Peyer's patch (tissue), 4 donors: ENCODE results near the gene EXOC3L4. TPM values are rescaled to one million over a fixed set of nuclear protein-coding genes. Genes with fewer than 3 reads are reported as not detected.

Experiments used
- DNase-seq, 3 donors: peaks; one replicate each; pipeline ENCODE4 v3.0.0-alpha.2; 2017 to 2019
- H3K27ac ChIP-seq, 4 donors: fragments of 200-600 bp; sonication (generic); one replicate each; pipeline ENCODE4 v1.5.1; 2016 to 2019
- H3K27me3 ChIP-seq, 2 donors: fragments of 200-600 bp; sonication (generic); one replicate each; pipeline ENCODE4 v1.5.1; 2019
- H3K36me3 ChIP-seq, 3 donors: fragments of 200-600 bp; sonication (generic); one replicate each; pipeline ENCODE4 v1.5.1; 2016 to 2019
- H3K4me1 ChIP-seq, 4 donors: fragments of 200-600 bp; sonication (generic); one replicate each; pipeline ENCODE4 v1.5.1; 2016 to 2019
- H3K4me3 ChIP-seq, 4 donors: fragments of 200-600 bp; sonication (generic); 1 replicate in 3 of 4; 2 replicates in 1 of 4; pipeline ENCODE4 v1.5.1; 2016 to 2019; ENCODE audit warnings: mild to moderate bottlenecking in 1 of 4
- H3K9me3 ChIP-seq, 4 donors: fragments of 200-600 bp; sonication (generic); one replicate each; pipeline ENCODE4 v1.5.1; 2016 to 2019; ENCODE audit warnings: mild to moderate bottlenecking in 1 of 4
- POLR2A ChIP-seq, 2 donors: fragments of 450-650 bp; IDR thresholded peaks; one replicate each; pipeline ENCODE4 v1.5.1; 2017; ENCODE audit warnings: antibody characterized with exemption in 2 of 2, mild to moderate bottlenecking in 2 of 2, moderate library complexity in 2 of 2
- total RNA-seq, 4 donors: library from RNA; depleted of rRNA; stranded (reverse); fragments of >200 nt; gene quantifications; one replicate each; pipeline ENCODE4 v1.1.0, GENCODE V29; 2016
- TF ChIP-seq, protein P1 (sequence below), 6 experiments: fragments of 450-650 bp in 4 of 6; fragments of 200-600 bp in 2 of 6; sonication (generic) in 1 of 6; IDR thresholded peaks; one replicate each; pipeline ENCODE4 v1.5.1; 2017 to 2019; ENCODE audit warnings: antibody characterized with exemption in 6 of 6, mild to moderate bottlenecking in 3 of 6, moderate library complexity in 1 of 6

The EXOC3L4 gene
- total RNA-seq, 4 donors from 2014 or later, result 20.6 to 69.5 (median 34.1) TPM

DNA sequence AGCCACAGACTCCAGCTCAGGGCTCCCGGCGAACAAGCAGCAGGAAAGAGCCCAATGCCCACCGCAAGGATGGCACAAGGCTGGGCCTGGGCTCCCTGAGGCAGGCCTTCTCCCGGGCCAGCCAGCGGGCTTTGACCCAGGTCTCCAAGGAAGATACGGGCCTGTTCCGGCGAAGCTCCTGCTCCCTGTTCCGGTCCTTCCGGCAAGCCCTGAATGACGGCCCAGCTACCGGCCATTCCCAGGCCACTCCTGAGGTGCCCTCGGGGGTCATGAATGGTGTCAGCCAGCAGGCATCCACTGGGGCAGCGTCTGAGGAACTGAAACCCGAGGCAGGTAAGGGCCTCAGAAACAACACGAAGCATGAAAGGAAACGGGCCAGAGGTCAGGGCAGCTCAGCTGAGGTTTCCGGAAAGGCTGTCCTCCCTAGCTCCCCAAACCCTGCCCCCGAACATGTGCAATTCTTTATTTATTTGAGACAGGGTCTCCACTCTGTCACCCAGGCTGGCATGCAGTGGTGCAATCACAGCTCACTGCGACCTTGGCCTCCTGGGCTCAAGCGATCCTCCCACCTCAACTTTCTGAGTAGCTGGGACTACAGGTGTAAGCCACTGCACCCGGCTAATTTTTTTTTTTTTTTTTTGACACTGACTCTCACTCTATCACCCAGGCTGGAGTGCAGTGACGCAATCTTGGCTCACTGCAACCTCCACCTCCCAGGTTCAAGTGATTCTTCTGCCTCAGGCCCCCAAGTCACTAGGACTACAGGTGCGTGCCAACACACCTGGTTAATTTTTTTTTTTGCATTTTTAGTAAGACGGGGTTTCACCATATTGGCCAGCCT lies 6.0 kb downstream of the EXOC3L4 start:
- peaks cover 6 to 58% (median 16%) of the 10 kb centered on the region in 4 donors for H3K4me1 ChIP-seq
- H3K27me3 ChIP-seq, result no peaks in the 10 kb centered on the region
- peak in 2 of 3 donors; percentile 67 to 76 for DNase-seq

DNA sequence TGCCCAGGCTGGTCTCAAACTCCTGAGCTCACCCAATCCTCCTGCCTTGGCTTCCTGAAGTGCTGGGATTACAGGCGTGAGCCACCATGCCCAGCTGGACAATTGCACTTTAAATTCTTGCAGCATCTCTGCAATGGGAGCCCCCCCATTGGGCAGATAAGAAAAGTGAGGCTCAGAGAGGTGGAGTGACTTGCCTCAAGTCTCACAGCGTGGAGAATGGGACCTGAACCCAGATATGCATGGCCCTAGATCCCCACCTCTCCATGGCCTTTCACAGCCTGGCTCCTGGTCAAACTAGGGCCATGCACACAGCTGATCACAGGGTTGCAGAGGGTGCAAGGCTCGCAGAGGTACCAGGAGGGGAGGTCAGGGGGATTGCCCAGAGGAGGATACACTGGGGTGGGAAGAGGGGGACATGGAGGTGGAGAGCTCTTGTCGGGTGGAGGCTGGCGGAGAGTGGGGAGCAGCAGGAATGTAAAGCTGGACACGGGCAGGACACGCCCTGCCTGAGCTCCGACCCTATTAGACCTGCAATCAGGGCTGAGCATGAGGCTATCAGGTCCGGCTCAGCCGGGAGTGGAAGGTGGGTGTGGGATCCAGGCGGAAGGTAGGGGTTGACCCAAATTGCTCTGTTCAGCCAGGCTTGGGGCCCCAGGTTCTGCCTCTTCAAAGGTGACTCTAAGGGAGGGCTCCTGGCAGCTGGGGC lies 6.9 kb downstream of the EXOC3L4 start:
- H3K4me1 ChIP-seq, result peaks cover 6 to 49% (median 17%) of the 10 kb centered on the region in 4 donors
- no peak for DNase-seq
- no peaks in the 10 kb centered on the region for H3K27me3 ChIP-seq

More for the DNA sequence above, 6.0 kb downstream of the EXOC3L4 start:
- Histone ChIP-seq H3K36me3 (no peaks in the 10 kb centered on the region), H3K9me3 (no peaks in the 10 kb centered on the region), H3K4me3 (no peak overlapping the region), H3K27ac (peak overlapping the region in 1 of 4 donors; percentile 46)
- no peak for TF ChIP-seq POLR2A (IDR thresholded peaks at IDR 0.05)
- TF ChIP-seq, protein P1, sequence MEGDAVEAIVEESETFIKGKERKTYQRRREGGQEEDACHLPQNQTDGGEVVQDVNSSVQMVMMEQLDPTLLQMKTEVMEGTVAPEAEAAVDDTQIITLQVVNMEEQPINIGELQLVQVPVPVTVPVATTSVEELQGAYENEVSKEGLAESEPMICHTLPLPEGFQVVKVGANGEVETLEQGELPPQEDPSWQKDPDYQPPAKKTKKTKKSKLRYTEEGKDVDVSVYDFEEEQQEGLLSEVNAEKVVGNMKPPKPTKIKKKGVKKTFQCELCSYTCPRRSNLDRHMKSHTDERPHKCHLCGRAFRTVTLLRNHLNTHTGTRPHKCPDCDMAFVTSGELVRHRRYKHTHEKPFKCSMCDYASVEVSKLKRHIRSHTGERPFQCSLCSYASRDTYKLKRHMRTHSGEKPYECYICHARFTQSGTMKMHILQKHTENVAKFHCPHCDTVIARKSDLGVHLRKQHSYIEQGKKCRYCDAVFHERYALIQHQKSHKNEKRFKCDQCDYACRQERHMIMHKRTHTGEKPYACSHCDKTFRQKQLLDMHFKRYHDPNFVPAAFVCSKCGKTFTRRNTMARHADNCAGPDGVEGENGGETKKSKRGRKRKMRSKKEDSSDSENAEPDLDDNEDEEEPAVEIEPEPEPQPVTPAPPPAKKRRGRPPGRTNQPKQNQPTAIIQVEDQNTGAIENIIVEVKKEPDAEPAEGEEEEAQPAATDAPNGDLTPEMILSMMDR (IDR thresholded peaks at IDR 0.05), result no peak

DNA sequence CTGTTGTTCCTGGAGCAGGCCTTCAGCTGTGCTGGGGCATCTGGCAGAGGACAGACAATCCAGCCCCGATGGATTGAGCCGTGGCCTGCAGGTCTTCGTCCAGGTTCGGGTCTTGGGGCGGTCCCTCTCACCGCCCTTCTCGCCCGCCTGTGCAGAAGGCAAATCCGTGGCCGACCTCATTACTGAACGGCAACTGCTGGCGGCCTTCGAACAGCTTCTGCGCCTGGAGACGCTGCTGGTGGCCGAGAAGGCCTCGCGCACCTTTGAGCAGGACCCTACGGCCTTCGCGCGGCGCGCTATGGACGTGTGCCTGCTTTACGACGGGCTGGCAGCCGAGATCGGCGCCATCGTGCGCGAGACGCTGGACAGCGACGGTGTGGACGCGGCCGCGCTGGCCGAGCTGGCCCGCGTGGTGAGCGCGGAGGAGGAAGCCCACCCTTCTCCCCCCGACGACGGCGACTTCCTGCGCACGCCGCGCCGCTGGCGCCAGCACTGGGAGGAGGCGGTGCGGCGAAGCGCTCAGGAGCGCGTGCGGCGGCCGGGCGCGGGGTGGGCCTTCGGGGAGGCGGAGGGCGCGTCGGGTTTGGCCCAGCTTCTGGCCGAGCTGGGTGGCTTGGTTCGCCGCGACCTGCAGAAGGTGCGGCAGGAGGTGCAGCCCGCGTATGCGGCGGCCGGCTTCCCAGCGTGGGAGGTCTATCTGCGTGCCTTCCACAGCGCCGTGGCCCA lies 7.6 kb downstream of the EXOC3L4 start:
- TF ChIP-seq, protein P1 (IDR thresholded peaks at IDR 0.05), result no peak
- no peak for TF ChIP-seq POLR2A (IDR thresholded peaks at IDR 0.05)
- Histone ChIP-seq H3K27me3 (no peaks in the 10 kb centered on the region), H3K27ac (no peak overlapping the region), H3K4me1 (peaks cover 6 to 48% (median 17%) of the 10 kb centered on the region in 4 donors), H3K36me3 (no peaks in the 10 kb centered on the region), H3K9me3 (no peaks in the 10 kb centered on the region), H3K4me3 (no peak overlapping the region)
- no peak for DNase-seq

More for the DNA sequence above, 6.9 kb downstream of the EXOC3L4 start:
- Histone ChIP-seq H3K4me3 (no peak overlapping the region), H3K36me3 (no peaks in the 10 kb centered on the region), H3K9me3 (no peaks in the 10 kb centered on the region), H3K27ac (peak overlapping the region in 1 of 4 donors; percentile 46)
- TF ChIP-seq, protein P1 (IDR thresholded peaks at IDR 0.05), result no peak
- no peak for TF ChIP-seq POLR2A (IDR thresholded peaks at IDR 0.05)

DNA sequence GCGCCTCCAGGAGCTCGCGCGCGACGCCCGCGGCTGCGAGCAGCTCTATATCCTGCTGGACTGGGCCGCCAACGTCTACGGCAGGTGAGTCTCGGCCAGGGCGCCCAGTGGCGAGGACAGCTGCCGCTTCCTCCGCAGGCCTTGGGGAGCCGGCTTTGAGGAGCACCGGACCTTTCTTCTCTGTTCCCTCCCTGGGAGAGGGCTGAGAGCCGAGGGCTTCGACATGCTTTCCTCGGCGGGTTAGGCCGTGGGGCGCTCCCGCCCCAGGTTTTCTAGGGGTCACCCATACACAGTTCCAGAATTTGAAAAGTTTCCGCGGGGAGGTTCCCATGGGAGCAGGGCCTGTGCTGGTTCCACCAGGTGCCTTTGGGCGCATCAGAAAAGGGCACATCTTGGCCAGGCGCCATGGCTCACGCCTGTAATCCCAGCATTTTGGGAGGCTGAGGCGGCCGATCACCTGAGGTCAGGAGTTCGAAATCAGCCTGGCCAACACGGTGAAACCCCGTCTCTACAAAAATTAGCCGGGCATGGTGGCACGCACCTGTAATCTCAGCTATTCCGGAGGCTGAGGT lies 8.2 kb downstream of the EXOC3L4 start:
- Histone ChIP-seq H3K27me3 (no peaks in the 10 kb centered on the region), H3K9me3 (no peaks in the 10 kb centered on the region), H3K4me1 (peaks cover 6 to 48% (median 17%) of the 10 kb centered on the region in 4 donors), H3K27ac (no peak overlapping the region), H3K4me3 (no peak overlapping the region), H3K36me3 (no peaks in the 10 kb centered on the region)
- DNase-seq, result no peak
- TF ChIP-seq POLR2A (IDR thresholded peaks at IDR 0.05), result no peak
- TF ChIP-seq, protein P1 (IDR thresholded peaks at IDR 0.05), result no peak
